Lower leg skin (tissue), 4 donors: ENCODE measurements around the gene EDN1. TPM values are rescaled to one million over a fixed set of nuclear protein-coding genes. Genes with fewer than 3 reads are reported as not detected.

Source experiments
- DNase-seq, 2 donors: peaks; one replicate each; pipeline ENCODE4 v3.0.0-alpha.2; 2019; ENCODE audit warnings: low spot score in 2 of 2
- H3K4me3 ChIP-seq: fragments of 200-600 bp; sonication (generic); 2 replicates; pipeline ENCODE4 v1.5.1; 2017; ENCODE audit warnings: mild to moderate bottlenecking, low read depth; ENCODE audit not compliant: poor library complexity, severe bottlenecking
- CTCF ChIP-seq, 3 donors: fragments of 450-650 bp; IDR thresholded peaks; one replicate each; pipeline ENCODE4 v1.5.1; 2016; ENCODE audit warnings: antibody characterized with exemption in 3 of 3, mild to moderate bottlenecking in 3 of 3, moderate library complexity in 2 of 3
- POLR2A ChIP-seq, 2 donors: fragments of 450-650 bp; IDR thresholded peaks; one replicate each; pipeline ENCODE4 v1.6.1; 2016 to 2017; ENCODE audit warnings: antibody characterized with exemption in 2 of 2, mild to moderate bottlenecking in 1 of 2, moderate library complexity in 1 of 2
- WGBS, 2 donors: methylation state at CpG; one replicate each; pipeline ENCODE4 v1.1.5; 2018; 5-methylcytosine and 5-hydroxymethylcytosine counted together
- intact Hi-C: fragments of 100-400 bp; cut with DNase I; formaldehyde crosslinking; loops from one replicate; pipeline ENCODE4 v1.15.0; 2023; ENCODE audit warnings: low total_unique reads
- total RNA-seq, 4 donors: library from RNA; depleted of rRNA; stranded (reverse); fragments of >200 nt; gene quantifications; one replicate each; pipeline ENCODE4 v1.1.0, GENCODE V29; 2016

EDN1 gene
- total RNA-seq, 4 donors from 2014 or later: 11.1 to 42.6 (median 15.5) TPM

GRCh38 chr6:12336121-12336971 is 46.2 kb downstream of the EDN1 start:
- H3K4me3 ChIP-seq: no peak overlapping the region
- DNase-seq: no peak
- intact Hi-C loops: no loop called here
- WGBS, 2 donors: 88 to 90% methylated on average over 5 of the region's 5 CpGs
- TF ChIP-seq CTCF (IDR thresholded peaks at IDR 0.05) (no peak), POLR2A (IDR thresholded peaks at IDR 0.05) (no peak)

- no peak overlapping the region for H3K4me3 ChIP-seq
- no peak for DNase-seq
- TF ChIP-seq POLR2A (IDR thresholded peaks at IDR 0.05) (no peak), CTCF (IDR thresholded peaks at IDR 0.05) (no peak)
- intact Hi-C loops: no loop called here
- WGBS, 2 donors: 91 to 92% methylated on average over 3 of the region's 3 CpGs
These were observed 48.9 kb downstream of the EDN1 start for GRCh38 chr6:12339022-12339421.

- 66 to 83% methylated on average over 12 of the region's 12 CpGs for WGBS, 2 donors
- no peak for DNase-seq
- TF ChIP-seq CTCF (IDR thresholded peaks at IDR 0.05) (no peak), POLR2A (IDR thresholded peaks at IDR 0.05) (no peak)
- no peak overlapping the region for H3K4me3 ChIP-seq
- intact Hi-C loops: no loop called here
These were observed 49.8 kb downstream of the EDN1 start for GRCh38 chr6:12339808-12340487.

- no peak overlapping the region for H3K4me3 ChIP-seq
- intact Hi-C loops: no loop called here
- no peak for TF ChIP-seq CTCF (IDR thresholded peaks at IDR 0.05)
- no peak for DNase-seq
- WGBS, 2 donors: 81 to 89% methylated on average over 6 of the region's 6 CpGs
These were observed 50.3 kb downstream of the EDN1 start for GRCh38 chr6:12340488-12340818.

- no peak for TF ChIP-seq POLR2A (IDR thresholded peaks at IDR 0.05)
- no peak for TF ChIP-seq CTCF (IDR thresholded peaks at IDR 0.05)
- no peak for DNase-seq
- intact Hi-C loops: no loop called here
- 79 to 82% methylated on average over 4 of the region's 4 CpGs for WGBS, 2 donors
- H3K4me3 ChIP-seq: no peak overlapping the region
These were observed 52.5 kb downstream of the EDN1 start for GRCh38 chr6:12342664-12343063.
